HEK293T (cell line): ENCODE data around the gene ACOXL.
A peak's percentile ranks its signal among the peaks of the same experiment; 100 is the strongest.
"Not testable (repeated sequence)": the region's sequence is repeated elsewhere in the genome, so short reads cannot be mapped to it uniquely, and the experiment has no call there.

Source experiments
- CTCF ChIA-PET: fragments of 350-600 bp; formaldehyde crosslinking; extraction: SDS; loops from one replicate; lab custom pipeline; 2021; ENCODE audit warnings: antibody characterized with exemption, inconsistent platforms; lab: Yijun Ruan, JAX
- POLR2A ChIA-PET: fragments of 350-600 bp; formaldehyde crosslinking; extraction: SDS; loops from one replicate; lab custom pipeline; 2020; ENCODE audit warnings: antibody characterized with exemption, inconsistent platforms; lab: Yijun Ruan, JAX
- DNase-seq: peaks from one replicate; pipeline ENCODE4 v3.0.0; 2012; ENCODE audit warnings: mixed read lengths; ENCODE audit errors: extremely low spot score
- ARNT ChIP-seq: fragments of 450-650 bp; IDR thresholded peaks from 2 replicates; pipeline ENCODE4 v1.6.1; 2017; ENCODE audit warnings: mild to moderate bottlenecking
- BHLHE40 ChIP-seq: fragments of 450-650 bp; IDR thresholded peaks from 2 replicates; pipeline ENCODE4 v1.6.1; 2016; ENCODE audit warnings: mild to moderate bottlenecking, moderate library complexity, borderline replicate concordance
- CTBP1 ChIP-seq: fragments of 450-650 bp; IDR thresholded peaks from 2 replicates; pipeline ENCODE4 v1.6.1; 2016; ENCODE audit warnings: borderline replicate concordance
- ELF4 ChIP-seq: fragments of 450-650 bp; IDR thresholded peaks from 2 replicates; pipeline ENCODE4 v1.6.1; 2017; ENCODE audit warnings: antibody characterized with exemption
- FOXA1 ChIP-seq: fragments of 450-650 bp; IDR thresholded peaks from 2 replicates; pipeline ENCODE4 v1.6.1; 2016; ENCODE audit warnings: mild to moderate bottlenecking
- FOXK2 ChIP-seq: fragments of 450-650 bp; IDR thresholded peaks from 2 replicates; pipeline ENCODE4 v1.6.1; 2016; ENCODE audit warnings: mild to moderate bottlenecking
- FOXM1 ChIP-seq: fragments of 450-650 bp; IDR thresholded peaks from 2 replicates; pipeline ENCODE4 v1.6.1; 2017; ENCODE audit warnings: mild to moderate bottlenecking, borderline replicate concordance
- HDGF ChIP-seq: fragments of 450-650 bp; IDR thresholded peaks from 2 replicates; pipeline ENCODE4 v1.6.1; 2017; ENCODE audit warnings: antibody characterized with exemption, borderline replicate concordance
- L3MBTL2 ChIP-seq: fragments of 450-650 bp; conservative IDR thresholded peaks from 2 replicates; pipeline ENCODE4 v1.6.1; 2016; ENCODE audit warnings: mild to moderate bottlenecking
- LEF1 ChIP-seq: fragments of 450-650 bp; IDR thresholded peaks from 2 replicates; pipeline ENCODE4 v1.6.1; 2017; ENCODE audit warnings: mild to moderate bottlenecking, borderline replicate concordance
- NFRKB ChIP-seq: fragments of 450-650 bp; IDR thresholded peaks from 2 replicates; pipeline ENCODE4 v1.6.1; 2016; ENCODE audit warnings: mild to moderate bottlenecking, moderate library complexity
- PKNOX1 ChIP-seq: fragments of 450-650 bp; IDR thresholded peaks from 2 replicates; pipeline ENCODE4 v1.6.1; 2016
- SP1 ChIP-seq: fragments of 450-650 bp; IDR thresholded peaks from 2 replicates; pipeline ENCODE4 v1.6.1; 2017
- SUZ12 ChIP-seq: fragments of 450-650 bp; IDR thresholded peaks from 2 replicates; pipeline ENCODE4 v1.6.1; 2016; ENCODE audit warnings: mild to moderate bottlenecking
- TARDBP ChIP-seq: fragments of 450-650 bp; IDR thresholded peaks from 2 replicates; pipeline ENCODE4 v1.6.1; 2016
- ZNF384 ChIP-seq: fragments of 450-650 bp; IDR thresholded peaks from 2 replicates; pipeline ENCODE4 v1.6.1; 2016

Gene ACOXL

DNA sequence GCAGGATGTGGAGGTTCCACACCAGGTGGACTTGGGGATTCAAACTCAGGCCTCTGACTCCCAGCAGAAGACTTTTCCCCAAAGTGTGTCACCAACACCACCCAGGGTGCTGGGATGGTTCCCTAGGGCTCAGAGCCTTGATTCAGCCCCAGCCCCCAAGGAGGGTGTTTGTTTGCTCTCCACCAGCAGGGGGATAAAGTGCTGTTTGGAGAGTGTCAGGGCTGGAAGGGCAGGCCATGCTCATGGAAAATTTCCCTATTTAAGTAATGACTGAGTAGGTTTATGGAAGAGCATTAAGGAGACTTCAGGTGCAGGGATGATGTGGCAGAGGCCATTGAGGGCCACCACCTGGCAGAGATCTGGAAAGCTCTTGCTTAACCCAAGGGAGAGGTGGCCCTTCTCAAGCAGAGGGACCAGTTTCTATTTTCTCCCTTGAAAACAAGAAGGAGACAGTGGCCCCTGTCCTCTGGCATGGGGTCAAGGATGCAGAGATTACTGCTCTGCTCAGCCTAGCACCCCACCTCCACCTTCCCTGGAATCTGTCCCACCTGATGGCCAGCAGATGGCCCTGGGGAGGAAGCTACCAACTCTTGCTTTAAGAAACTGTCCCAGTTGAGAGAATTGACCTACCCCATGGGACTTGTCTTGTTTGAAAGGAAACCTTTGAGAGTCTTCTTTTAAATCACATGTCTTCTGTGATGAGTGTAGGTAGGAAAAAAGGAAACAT is 122.1 kb downstream of the ACOXL start:
- POLR2A ChIA-PET = no interaction called here
- CTCF ChIA-PET = interaction anchor here (0.7 to 1.4 kb wide), 2 partner anchors 10 to 14 kb away, joined by 3 to 4 read pairs; no protein-coding TSS in a partner anchor
- TF ChIP-seq FOXK2 = no peak
- TF ChIP-seq SUZ12 = no peak
- no peak for TF ChIP-seq ARNT
- no peak for TF ChIP-seq LEF1
- TF ChIP-seq TARDBP = no peak
- peak; percentile 49 for DNase-seq

GRCh38 chr2:110855841-110856240 is 123.5 kb downstream of the ACOXL start:
- DNase-seq, POLR2A ChIA-PET, CTCF ChIA-PET: not testable (repeated sequence)

DNA sequence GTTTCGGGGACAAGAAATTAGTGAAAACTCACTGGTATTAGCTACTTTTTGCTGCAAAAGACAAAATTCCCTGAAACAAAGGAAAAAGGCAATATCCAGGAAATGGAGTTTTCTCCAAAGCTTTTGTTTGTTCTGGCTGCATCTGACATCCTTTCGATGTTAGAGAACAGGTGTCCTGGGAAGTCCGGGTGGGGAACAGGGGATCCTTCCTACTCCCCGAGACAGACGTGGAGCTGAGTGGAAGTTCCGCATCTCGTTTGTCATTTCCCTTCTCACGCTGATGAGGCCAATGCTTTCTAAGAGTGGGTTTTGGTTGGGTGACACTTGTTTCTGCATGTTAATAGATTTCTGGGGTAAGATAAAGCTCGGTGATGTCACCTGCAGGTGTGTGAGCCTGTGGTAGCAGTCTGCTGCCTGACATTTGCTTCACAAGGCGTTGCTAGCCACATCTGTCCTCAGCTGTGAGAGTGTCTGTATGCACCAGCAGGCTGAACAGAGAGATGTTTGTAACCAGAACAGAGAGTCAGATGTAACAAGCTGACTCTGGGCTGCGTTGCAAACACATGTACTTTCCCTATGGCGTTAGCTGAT is 125.9 kb downstream of the ACOXL start:
- CTCF ChIA-PET = interaction anchor here (0.5 kb wide), 1 partner anchor 992 kb away, joined by 4 read pairs; no protein-coding TSS in a partner anchor
- no peak for DNase-seq
- TF ChIP-seq CTBP1 (no peak), NFRKB (no peak), SP1 (no peak), SUZ12 (no peak), TARDBP (no peak), BHLHE40 (no peak), LEF1 (no peak), L3MBTL2 (no peak), ARNT (no peak), FOXM1 (no peak), ZNF384 (no peak), HDGF (no peak), FOXK2 (no peak), PKNOX1 (no peak), ELF4 (no peak), FOXA1 (no peak)
- POLR2A ChIA-PET = interaction anchor here (0.6 kb wide), 1 partner anchor 17 kb away, joined by 3 read pairs; no protein-coding TSS in a partner anchor

DNA sequence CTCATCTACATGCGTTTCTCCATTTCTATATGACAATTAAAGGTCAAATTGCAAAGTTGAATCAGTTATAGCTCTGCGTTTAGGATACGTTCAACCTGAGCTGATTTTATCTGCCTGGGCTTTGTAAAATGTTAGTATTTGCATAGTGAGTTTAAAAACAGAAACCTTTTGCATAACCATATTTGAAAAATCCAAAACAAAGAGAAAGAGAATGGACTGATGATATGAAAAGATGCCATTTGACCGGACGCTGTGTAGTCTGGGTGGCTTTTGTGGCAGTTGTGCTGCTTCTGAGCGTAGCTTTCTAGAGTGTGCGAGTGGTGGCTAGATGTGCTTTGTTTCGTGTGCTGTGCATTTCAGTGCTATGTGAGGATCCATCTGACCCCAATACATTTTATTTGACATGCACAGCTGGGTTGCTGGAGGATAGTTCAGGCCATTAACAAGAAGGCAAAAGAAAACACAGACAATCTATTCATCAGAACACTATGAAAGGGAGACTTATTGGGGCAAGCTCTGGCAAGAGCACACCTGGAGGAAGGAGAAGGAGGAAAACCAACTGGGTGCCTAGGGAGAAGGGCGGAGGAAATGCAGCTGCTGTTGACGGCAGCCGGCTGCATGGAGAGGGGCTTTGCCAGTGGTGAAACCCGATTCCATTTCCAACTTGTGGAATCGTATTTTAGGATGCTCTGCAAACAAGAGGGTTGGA is 126.8 kb downstream of the ACOXL start:
- CTCF ChIA-PET = interaction anchor here (0.5 kb wide), 1 partner anchor 992 kb away, joined by 4 read pairs; no protein-coding TSS in a partner anchor
- DNase-seq = no peak
- no peak for TF ChIP-seq L3MBTL2
- no peak for TF ChIP-seq BHLHE40
- TF ChIP-seq ARNT = no peak
- TF ChIP-seq SUZ12 = no peak
- POLR2A ChIA-PET = no interaction called here

DNA sequence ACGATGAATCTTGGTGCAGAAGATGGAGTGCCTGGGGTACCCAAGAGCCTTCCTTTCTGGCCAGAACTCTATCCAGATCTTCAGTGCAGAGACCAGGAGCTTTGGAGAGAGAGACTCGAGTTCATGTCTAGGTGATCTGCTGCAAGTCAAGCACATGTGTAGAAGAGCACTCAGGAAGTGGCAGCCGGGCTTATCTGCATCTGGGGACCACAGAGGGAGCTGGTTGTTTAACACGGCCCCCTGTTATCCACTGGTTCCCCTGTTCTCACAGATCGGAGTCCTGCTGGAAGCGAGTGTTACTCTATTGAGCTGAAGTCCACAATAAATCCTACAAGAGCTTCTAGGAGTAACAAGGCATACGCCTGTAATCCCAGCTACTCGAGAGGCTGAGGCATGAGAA is 128.3 kb downstream of the ACOXL start:
- no peak for DNase-seq
- TF ChIP-seq HDGF = no peak
- no peak for TF ChIP-seq ELF4
- TF ChIP-seq BHLHE40 = no peak
- no peak for TF ChIP-seq PKNOX1
- no peak for TF ChIP-seq NFRKB
- no peak for TF ChIP-seq TARDBP
- ChIA-PET POLR2A (no interaction called here), CTCF (interaction anchor here (1.0 kb wide), 1 partner anchor 16 kb away, joined by 3 read pairs; no protein-coding TSS in a partner anchor)

DNA sequence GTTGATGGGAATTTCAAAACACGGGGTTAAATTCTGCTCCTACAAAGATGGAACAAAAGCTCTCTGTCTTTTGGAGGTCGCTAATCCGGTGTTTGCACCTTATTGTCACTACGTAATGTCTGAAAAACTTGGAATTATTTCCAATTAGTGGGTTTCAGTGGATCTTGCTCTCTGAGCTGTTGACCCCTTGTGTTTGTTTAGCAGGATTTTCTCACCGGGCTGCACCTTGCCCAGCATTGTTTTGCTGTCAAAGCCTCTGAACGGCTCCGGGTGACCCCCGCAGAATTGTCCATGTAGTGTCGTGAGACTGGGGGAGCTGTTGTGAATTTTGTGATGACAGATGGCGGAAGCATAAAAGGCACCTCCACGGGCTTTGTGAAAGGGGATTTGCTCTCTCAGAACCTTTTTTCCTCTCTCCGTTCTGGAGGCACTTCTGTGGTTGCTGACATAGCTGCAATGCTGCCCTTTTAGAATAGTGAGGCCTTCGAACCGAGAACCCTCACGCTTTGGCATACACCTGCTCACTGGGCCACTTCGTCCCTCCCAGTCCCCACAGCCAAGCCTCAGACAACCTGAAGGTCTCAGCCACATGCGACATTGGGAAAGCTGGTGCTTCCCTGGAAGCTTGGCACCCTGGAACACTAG is 129.4 kb downstream of the ACOXL start:
- no peak for TF ChIP-seq ZNF384
- no peak for TF ChIP-seq TARDBP
- no peak for TF ChIP-seq FOXA1
- TF ChIP-seq L3MBTL2 = no peak
- TF ChIP-seq LEF1 = no peak
- TF ChIP-seq SUZ12 = no peak
- TF ChIP-seq NFRKB = no peak
- no peak for TF ChIP-seq BHLHE40
- no peak for TF ChIP-seq FOXK2
- no peak for TF ChIP-seq ELF4
- no peak for TF ChIP-seq ARNT
- no peak for TF ChIP-seq FOXM1
- TF ChIP-seq HDGF = no peak
- no peak for TF ChIP-seq PKNOX1
- TF ChIP-seq CTBP1 = no peak
- no peak for TF ChIP-seq SP1
- CTCF ChIA-PET = interaction anchor here (0.7 to 1.1 kb wide), 3 partner anchors 15 to 51 kb away, joined by 3 to 4 read pairs (median 3); no protein-coding TSS in a partner anchor
- no peak for DNase-seq
- POLR2A ChIA-PET = no interaction called here
